DOHH2 (cell line): ENCODE data around the gene PLCD1.

Source experiments
- H3F3A ChIP-seq: fragments of 200-600 bp; sonication (generic), shearing (Covaris generic); 2 replicates; pipeline ENCODE4 v1.6.0; 2016; ENCODE audit warnings: antibody characterized with exemption, mild to moderate bottlenecking; ENCODE audit not compliant: control insufficient read depth, insufficient read depth
- H3K27ac ChIP-seq: fragments of 200-600 bp; sonication (generic); 2 replicates; pipeline ENCODE4 v1.5.1; 2014; ENCODE audit warnings: low read depth, mild to moderate bottlenecking, low read length, moderate library complexity
- H3K27me3 ChIP-seq: fragments of 200-600 bp; sonication (generic); 2 replicates; pipeline ENCODE4 v1.6.1; 2014; ENCODE audit warnings: mild to moderate bottlenecking, low read length, mixed read lengths; ENCODE audit not compliant: control insufficient read depth
- H3K36me3 ChIP-seq: fragments of 200-600 bp; sonication (generic); 2 replicates; pipeline ENCODE4 v1.6.1; 2014; ENCODE audit warnings: mild to moderate bottlenecking, low read length, moderate library complexity, mixed read lengths; ENCODE audit not compliant: control insufficient read depth
- H3K4me1 ChIP-seq: fragments of 200-600 bp; sonication (generic); 2 replicates; pipeline ENCODE4 v1.6.1; 2014; ENCODE audit warnings: mild to moderate bottlenecking, low read length, mixed read lengths; ENCODE audit not compliant: control insufficient read depth
- H3K4me2 ChIP-seq: fragments of 200-600 bp; sonication (generic); 2 replicates; pipeline ENCODE4 v1.6.0; 2014; ENCODE audit warnings: mild to moderate bottlenecking, low read length, moderate library complexity
- H3K4me3 ChIP-seq: fragments of 200-600 bp; sonication (generic); 2 replicates; pipeline ENCODE4 v1.5.1; 2014; ENCODE audit warnings: mild to moderate bottlenecking, low read length, mixed read lengths
- H3K79me2 ChIP-seq: fragments of 200-600 bp; sonication (generic); 2 replicates; pipeline ENCODE4 v1.6.1; 2014; ENCODE audit warnings: mild to moderate bottlenecking, low read length, mixed read lengths; ENCODE audit not compliant: control insufficient read depth
- H3K9me2 ChIP-seq: fragments of 200-600 bp; sonication (generic); replicated peaks from 2 replicates; pipeline ENCODE4 v1.6.1; 2014; ENCODE audit warnings: mild to moderate bottlenecking, low read length, mixed read lengths; ENCODE audit not compliant: control insufficient read depth
- H3K9me3 ChIP-seq: fragments of 200-600 bp; sonication (generic); 2 replicates; pipeline ENCODE4 v1.6.1; 2014; ENCODE audit warnings: antibody characterized with exemption, low read length, mixed read lengths; ENCODE audit not compliant: control insufficient read depth, insufficient read depth
- H4K20me1 ChIP-seq: fragments of 200-600 bp; sonication (generic); 2 replicates; pipeline ENCODE4 v1.6.0; 2014; ENCODE audit warnings: low read depth, mild to moderate bottlenecking, antibody characterized with exemption, low read length, moderate library complexity; ENCODE audit not compliant: control insufficient read depth, insufficient read depth
- CTCF ChIP-seq: fragments of 200-600 bp; sonication (generic); IDR thresholded peaks from one replicate; pipeline ENCODE4 v1.5.1; 2014; ENCODE audit warnings: antibody characterized with exemption, mild to moderate bottlenecking, low read depth, low read length; ENCODE audit not compliant: poor library complexity, severe bottlenecking
- EZH2phosphoT487 ChIP-seq: fragments of 200-600 bp; sonication (generic); IDR thresholded peaks from 2 replicates; pipeline ENCODE4 v1.6.1; 2017; ENCODE audit warnings: borderline replicate concordance, mild to moderate bottlenecking, antibody characterized with exemption, low read length, moderate library complexity, mixed read lengths

PLCD1 gene

GRCh38 chr3:38002940-38003339 lies 26.5 kb downstream of the PLCD1 start:
- Histone ChIP-seq H3K4me2 (no peak overlapping the region), H3K36me3 (peaks cover 25% of the 10 kb centered on the region), H3K27me3 (no peaks in the 10 kb centered on the region), H3F3A (no peaks in the 10 kb centered on the region), H4K20me1 (no peaks in the 10 kb centered on the region), H3K4me3 (no peak overlapping the region), H3K79me2 (no peaks in the 10 kb centered on the region), H3K4me1 (peaks cover 10% of the 10 kb centered on the region), H3K27ac (no peak overlapping the region), H3K9me2 (no peaks in the 10 kb centered on the region), H3K9me3 (no peaks in the 10 kb centered on the region)
- TF ChIP-seq CTCF (no peak), EZH2phosphoT487 (no peak)

GRCh38 chr3:38002291-38002876 lies 27.1 kb downstream of the PLCD1 start:
- H3K4me2 ChIP-seq, result no peak overlapping the region
- no peaks in the 10 kb centered on the region for H3K9me2 ChIP-seq
- H3K27ac ChIP-seq, result no peak overlapping the region

GRCh38 chr3:38001456-38002081 lies 27.9 kb downstream of the PLCD1 start:
- Histone ChIP-seq H3K9me3 (no peaks in the 10 kb centered on the region), H3K36me3 (peaks cover 38% of the 10 kb centered on the region), H3F3A (no peaks in the 10 kb centered on the region), H4K20me1 (no peaks in the 10 kb centered on the region), H3K4me2 (no peak overlapping the region), H3K4me1 (peaks cover 13% of the 10 kb centered on the region), H3K27me3 (no peaks in the 10 kb centered on the region), H3K4me3 (no peak overlapping the region), H3K79me2 (no peaks in the 10 kb centered on the region), H3K27ac (no peak overlapping the region), H3K9me2 (no peaks in the 10 kb centered on the region)
- TF ChIP-seq EZH2phosphoT487 (no peak), CTCF (no peak)

More at GRCh38 chr3:38002291-38002876, 27.1 kb downstream of the PLCD1 start:
- Histone ChIP-seq H3K79me2 (no peaks in the 10 kb centered on the region), H4K20me1 (no peaks in the 10 kb centered on the region), H3K9me3 (no peaks in the 10 kb centered on the region), H3K4me3 (no peak overlapping the region), H3K27me3 (no peaks in the 10 kb centered on the region), H3K4me1 (peaks cover 10% of the 10 kb centered on the region), H3F3A (no peaks in the 10 kb centered on the region), H3K36me3 (peaks cover 30% of the 10 kb centered on the region)
- TF ChIP-seq CTCF (no peak), EZH2phosphoT487 (no peak)
